Endothelial cell (in vitro differentiated cells): ENCODE data around the gene KCNB1. TPM values are rescaled to one million over a fixed set of nuclear protein-coding genes. Genes with fewer than 3 reads are reported as not detected.

Experiments
- DNase-seq: peaks from one replicate; pipeline ENCODE4 v3.0.0; 2021; ENCODE audit warnings: low spot score
- H3K27ac Mint-ChIP-seq: one replicate; pipeline ENCODE4 v1.8.0; 2021; ENCODE audit warnings: mixed read lengths, inconsistent platforms; ENCODE audit not compliant: unreplicated experiment
- H3K27me3 Mint-ChIP-seq: one replicate; pipeline ENCODE4 v1.8.0; 2021; ENCODE audit warnings: mild to moderate bottlenecking, moderate library complexity, mixed read lengths, inconsistent platforms; ENCODE audit not compliant: unreplicated experiment
- H3K36me3 Mint-ChIP-seq: one replicate; pipeline ENCODE4 v1.8.0; 2021; ENCODE audit warnings: mild to moderate bottlenecking, low read depth, mixed read lengths, inconsistent platforms; ENCODE audit not compliant: unreplicated experiment
- H3K4me1 Mint-ChIP-seq: one replicate; pipeline ENCODE4 v1.8.0; 2021; ENCODE audit warnings: mild to moderate bottlenecking, mixed read lengths, inconsistent platforms; ENCODE audit not compliant: unreplicated experiment
- H3K4me3 Mint-ChIP-seq: one replicate; pipeline ENCODE4 v1.8.0; 2021; ENCODE audit warnings: mild to moderate bottlenecking, mixed read lengths, inconsistent platforms; ENCODE audit not compliant: unreplicated experiment
- H3K9me3 Mint-ChIP-seq: one replicate; pipeline ENCODE4 v1.8.0; 2021; ENCODE audit warnings: mixed read lengths, inconsistent platforms; ENCODE audit not compliant: unreplicated experiment
- CTCF ChIP-seq: fragments of 200-600 bp; sonication (generic); IDR thresholded peaks from one replicate; pipeline ENCODE4 v1.5.0; 2021; ENCODE audit warnings: antibody characterized with exemption; ENCODE audit not compliant: unreplicated experiment
- total RNA-seq: library from RNA; stranded (reverse); fragmentation: NEBNext Ultra II Directional; extraction: Animal tissue kit (Norgen Biotek cat#: 25700); gene quantifications from one replicate; pipeline ENCODE4 v1.2.1, GENCODE V29; 2021; ENCODE audit not compliant: unreplicated experiment

Gene KCNB1
- total RNA-seq, 1 donor from 2014 or later = 0.36 TPM

GRCh38 chr20:49377326-49377725 is 105.1 kb downstream of the KCNB1 start:
- TF ChIP-seq CTCF = no peak
- Mint-ChIP-seq H3K4me1 (no peaks in the 10 kb centered on the region), H3K4me3 (no peak overlapping the region), H3K36me3 (no peaks in the 10 kb centered on the region), H3K9me3 (no peaks in the 10 kb centered on the region), H3K27ac (no peak overlapping the region), H3K27me3 (no peaks in the 10 kb centered on the region)
- DNase-seq = no peak

DNA sequence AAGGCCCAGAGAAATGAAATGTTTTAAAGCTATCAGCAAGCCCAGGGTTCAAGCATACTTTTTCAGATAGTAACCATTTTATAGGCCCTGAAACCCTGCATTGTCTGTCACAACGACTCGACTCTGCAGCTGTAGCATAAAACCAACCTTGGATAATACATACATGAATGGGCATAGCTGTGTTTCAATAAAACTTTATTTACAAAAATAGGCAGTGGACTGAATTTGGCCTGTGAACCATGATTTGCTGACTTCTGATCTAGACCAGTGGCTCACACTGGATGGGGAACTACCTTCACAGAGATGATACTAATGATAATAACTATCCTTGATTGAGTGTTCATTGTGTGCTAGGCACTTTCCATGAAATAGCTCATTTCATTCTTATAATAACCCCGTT is 107.3 kb downstream of the KCNB1 start:
- no peaks in the 10 kb centered on the region for H3K27me3 Mint-ChIP-seq
- H3K27ac Mint-ChIP-seq = no peak overlapping the region
- H3K4me1 Mint-ChIP-seq = no peaks in the 10 kb centered on the region
- no peak overlapping the region for H3K4me3 Mint-ChIP-seq
- H3K36me3 Mint-ChIP-seq = no peaks in the 10 kb centered on the region
- TF ChIP-seq CTCF = no peak
- DNase-seq = no peak
- no peaks in the 10 kb centered on the region for H3K9me3 Mint-ChIP-seq

GRCh38 chr20:49372095-49372734 is 110.3 kb downstream of the KCNB1 start:
- Mint-ChIP-seq H3K4me1 (peaks cover 2% of the 10 kb centered on the region), H3K4me3 (no peak overlapping the region), H3K27ac (no peak overlapping the region), H3K27me3 (no peaks in the 10 kb centered on the region), H3K9me3 (no peaks in the 10 kb centered on the region), H3K36me3 (no peaks in the 10 kb centered on the region)
- no peak for TF ChIP-seq CTCF
- DNase-seq = no peak

- Mint-ChIP-seq H3K4me1 (peaks cover 5% of the 10 kb centered on the region), H3K36me3 (no peaks in the 10 kb centered on the region), H3K27me3 (no peaks in the 10 kb centered on the region), H3K27ac (no peak overlapping the region), H3K9me3 (no peaks in the 10 kb centered on the region), H3K4me3 (no peak overlapping the region)
- TF ChIP-seq CTCF = no peak
- DNase-seq = no peak
These were observed 113.9 kb downstream of the KCNB1 start for GRCh38 chr20:49368596-49368995.

DNA sequence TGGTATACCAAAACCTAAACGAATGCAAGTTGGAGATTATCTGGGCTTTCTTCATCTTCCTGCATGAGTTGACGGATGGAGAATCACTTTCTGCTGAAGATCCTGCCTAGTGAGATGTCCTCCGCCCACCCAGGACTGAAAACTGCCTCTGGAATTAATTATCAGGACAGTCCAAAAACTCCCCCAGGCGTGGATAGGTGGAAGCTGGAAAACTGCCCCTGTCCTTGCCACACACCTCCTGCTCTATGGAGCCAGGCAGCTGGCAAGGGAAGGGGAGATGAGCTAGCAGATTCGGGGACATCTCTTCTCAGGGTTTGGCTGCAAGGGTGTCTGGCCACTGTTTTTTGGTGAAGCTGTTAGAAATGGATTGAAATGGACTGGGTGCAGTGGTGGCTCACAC is 115.4 kb downstream of the KCNB1 start:
- Mint-ChIP-seq H3K9me3 (no peaks in the 10 kb centered on the region), H3K4me1 (peaks cover 5% of the 10 kb centered on the region), H3K27ac (no peak overlapping the region), H3K27me3 (no peaks in the 10 kb centered on the region), H3K4me3 (no peak overlapping the region), H3K36me3 (no peaks in the 10 kb centered on the region)
- DNase-seq = no peak
- no peak for TF ChIP-seq CTCF
